ENCODE measurements around the gene CRLF2.
A peak's percentile ranks its signal among the peaks of the same experiment; 100 is the strongest.
"Not testable (repeated sequence)": the region's sequence is repeated elsewhere in the genome, so short reads cannot be mapped to it uniquely, and the experiment has no call there.

Gene CRLF2, protein sequence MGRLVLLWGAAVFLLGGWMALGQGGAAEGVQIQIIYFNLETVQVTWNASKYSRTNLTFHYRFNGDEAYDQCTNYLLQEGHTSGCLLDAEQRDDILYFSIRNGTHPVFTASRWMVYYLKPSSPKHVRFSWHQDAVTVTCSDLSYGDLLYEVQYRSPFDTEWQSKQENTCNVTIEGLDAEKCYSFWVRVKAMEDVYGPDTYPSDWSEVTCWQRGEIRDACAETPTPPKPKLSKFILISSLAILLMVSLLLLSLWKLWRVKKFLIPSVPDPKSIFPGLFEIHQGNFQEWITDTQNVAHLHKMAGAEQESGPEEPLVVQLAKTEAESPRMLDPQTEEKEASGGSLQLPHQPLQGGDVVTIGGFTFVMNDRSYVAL

DNA sequence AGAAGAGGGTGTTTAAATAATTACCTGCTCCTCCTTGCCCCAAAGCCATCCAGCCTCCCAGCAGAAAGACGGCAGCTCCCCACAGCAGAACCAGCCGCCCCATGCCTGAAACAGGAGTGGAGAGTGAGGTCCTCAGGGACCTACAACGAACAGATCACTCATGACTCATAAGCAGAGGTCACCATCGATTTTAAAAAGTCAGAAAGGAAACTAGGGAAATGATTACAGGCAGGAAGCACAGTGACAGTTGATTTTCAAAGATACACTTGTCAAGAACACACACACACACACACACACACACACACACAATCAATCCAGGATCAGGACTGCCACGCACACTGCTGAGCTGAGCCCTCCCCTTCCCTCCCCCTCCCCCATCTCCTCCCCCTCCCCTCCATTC lies at the start of gene CRLF2:
TSS of gene CRLF2 (minus strand) at position 118 of the 400 bp plus-strand sequence. CDS start at position 103, 15 bp downstream.
- H3K4me3 ChIP-seq (ENCODE audit: low read length in 2 of 2): no peak within 1 kb of the TSS
- H3K4me1 ChIP-seq (ENCODE audit: control insufficient read depth, insufficient read depth, low read length): no peaks in the 10 kb centered on the region
- H3K9me3 ChIP-seq (ENCODE audit: control insufficient read depth in 2 of 2, low read length in 2 of 2): no peaks in the 10 kb centered on the region
- no peaks in the 10 kb centered on the region for H3K36me3 ChIP-seq (ENCODE audit: control insufficient read depth in 2 of 2, insufficient read depth in 2 of 2, low read length in 2 of 2)
- no peak within 1 kb of the TSS for H3K9ac ChIP-seq (ENCODE audit: low read length in 2 of 2)
- no peak within 1 kb of the TSS for H3K27ac ChIP-seq (ENCODE audit: low read length)
- H3K27me3 ChIP-seq (ENCODE audit: control insufficient read depth in 1 of 2, insufficient read depth in 2 of 2, low read length in 2 of 2): no peaks in the 10 kb centered on the region

DNA sequence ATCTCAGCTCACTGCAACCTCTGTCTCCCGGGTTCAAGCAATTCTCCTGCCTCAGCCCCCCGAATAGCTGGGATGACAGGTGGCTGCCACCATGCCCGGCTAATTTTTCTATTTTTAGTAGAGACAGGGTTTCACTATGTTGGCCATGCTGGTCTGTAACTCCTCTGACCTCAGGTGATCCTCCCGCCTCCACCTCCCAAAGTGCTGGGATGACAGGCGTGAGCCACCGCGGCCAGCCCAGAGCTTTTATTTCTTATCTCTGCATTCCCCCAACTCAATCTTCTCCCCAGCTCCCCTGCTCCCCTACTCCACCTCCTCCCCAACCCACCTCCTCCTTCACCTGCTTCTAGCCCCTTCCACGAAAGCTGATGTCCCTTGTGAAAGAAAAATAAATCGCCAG lies 49.3 kb upstream of the CRLF2 start:
- H3K4me1 ChIP-seq (ENCODE audit: control insufficient read depth, insufficient read depth, low read length); H3K4me3 ChIP-seq (ENCODE audit: low read length in 2 of 2); H3K9ac ChIP-seq (ENCODE audit: low read length in 2 of 2); H3K36me3 ChIP-seq (ENCODE audit: control insufficient read depth in 2 of 2, insufficient read depth in 2 of 2, low read length in 2 of 2); H3K27me3 ChIP-seq (ENCODE audit: control insufficient read depth in 1 of 2, insufficient read depth in 2 of 2, low read length in 2 of 2); H3K9me3 ChIP-seq (ENCODE audit: control insufficient read depth in 2 of 2, low read length in 2 of 2); H3K27ac ChIP-seq (ENCODE audit: low read length): not testable (repeated sequence)

DNA sequence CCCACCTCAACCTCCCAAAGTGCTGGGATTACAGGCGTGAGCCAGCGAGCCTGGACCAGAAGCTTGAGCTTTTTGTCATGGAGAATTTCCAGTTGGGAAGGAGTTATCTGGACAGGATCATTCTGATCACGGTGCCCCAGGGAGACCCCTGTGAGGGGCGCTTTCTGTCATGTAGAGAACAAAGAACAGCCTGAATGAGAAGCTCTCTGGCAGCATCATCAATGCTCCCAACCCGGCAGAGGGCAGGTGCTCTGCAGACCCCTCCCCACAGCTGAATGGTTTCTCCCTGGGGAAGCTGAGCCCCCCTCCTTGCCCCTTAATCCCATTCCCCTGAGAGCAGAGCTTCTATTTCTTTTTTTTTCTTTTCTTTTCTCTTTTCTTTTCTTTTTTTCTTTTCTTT lies 48.8 kb upstream of the CRLF2 start:
- no peak overlapping the region for H3K27ac ChIP-seq (ENCODE audit: low read length)
- no peak overlapping the region for H3K4me3 ChIP-seq (ENCODE audit: low read length in 2 of 2)
- no peaks in the 10 kb centered on the region for H3K4me1 ChIP-seq (ENCODE audit: control insufficient read depth, insufficient read depth, low read length)
- peaks cover 0 to 3% of the 10 kb centered on the region in 2 donors for H3K9me3 ChIP-seq (ENCODE audit: control insufficient read depth in 2 of 2, low read length in 2 of 2)
- H3K36me3 ChIP-seq (ENCODE audit: control insufficient read depth in 2 of 2, insufficient read depth in 2 of 2, low read length in 2 of 2): no peaks in the 10 kb centered on the region
- no peak overlapping the region for H3K9ac ChIP-seq (ENCODE audit: low read length in 2 of 2)
- H3K27me3 ChIP-seq (ENCODE audit: control insufficient read depth in 1 of 2, insufficient read depth in 2 of 2, low read length in 2 of 2): no peaks in the 10 kb centered on the region

DNA sequence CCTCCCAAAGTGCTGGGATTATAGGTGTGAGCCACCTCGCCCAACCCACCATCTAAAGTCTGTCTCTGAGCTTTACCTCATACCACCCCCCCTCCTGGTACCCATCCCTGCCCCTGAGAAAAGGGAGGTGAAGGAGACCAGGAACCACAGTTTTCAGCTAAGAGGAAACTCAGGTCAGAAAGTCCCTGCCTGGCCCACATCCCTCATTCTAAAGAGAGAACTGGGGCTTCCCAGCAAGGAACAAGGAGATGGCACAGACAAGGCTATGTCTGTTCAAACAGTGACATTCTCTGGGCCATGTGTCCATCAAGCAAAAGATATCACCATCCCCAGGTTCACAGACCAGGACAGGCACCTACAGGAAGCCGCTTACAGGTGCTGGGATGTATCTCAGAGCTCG lies 40.4 kb upstream of the CRLF2 start:
- Histone ChIP-seq H3K36me3 (ENCODE audit: control insufficient read depth in 2 of 2, insufficient read depth in 2 of 2, low read length in 2 of 2) (no peaks in the 10 kb centered on the region), H3K27ac (ENCODE audit: low read length) (no peak overlapping the region), H3K9me3 (ENCODE audit: control insufficient read depth in 2 of 2, low read length in 2 of 2) (no peaks in the 10 kb centered on the region), H3K9ac (ENCODE audit: low read length in 2 of 2) (no peak overlapping the region), H3K4me3 (ENCODE audit: low read length in 2 of 2) (no peak overlapping the region), H3K27me3 (ENCODE audit: control insufficient read depth in 1 of 2, insufficient read depth in 2 of 2, low read length in 2 of 2) (peaks cover 7 to 9% of the 10 kb centered on the region in 2 donors), H3K4me1 (ENCODE audit: control insufficient read depth, insufficient read depth, low read length) (peaks cover 13% of the 10 kb centered on the region)

DNA sequence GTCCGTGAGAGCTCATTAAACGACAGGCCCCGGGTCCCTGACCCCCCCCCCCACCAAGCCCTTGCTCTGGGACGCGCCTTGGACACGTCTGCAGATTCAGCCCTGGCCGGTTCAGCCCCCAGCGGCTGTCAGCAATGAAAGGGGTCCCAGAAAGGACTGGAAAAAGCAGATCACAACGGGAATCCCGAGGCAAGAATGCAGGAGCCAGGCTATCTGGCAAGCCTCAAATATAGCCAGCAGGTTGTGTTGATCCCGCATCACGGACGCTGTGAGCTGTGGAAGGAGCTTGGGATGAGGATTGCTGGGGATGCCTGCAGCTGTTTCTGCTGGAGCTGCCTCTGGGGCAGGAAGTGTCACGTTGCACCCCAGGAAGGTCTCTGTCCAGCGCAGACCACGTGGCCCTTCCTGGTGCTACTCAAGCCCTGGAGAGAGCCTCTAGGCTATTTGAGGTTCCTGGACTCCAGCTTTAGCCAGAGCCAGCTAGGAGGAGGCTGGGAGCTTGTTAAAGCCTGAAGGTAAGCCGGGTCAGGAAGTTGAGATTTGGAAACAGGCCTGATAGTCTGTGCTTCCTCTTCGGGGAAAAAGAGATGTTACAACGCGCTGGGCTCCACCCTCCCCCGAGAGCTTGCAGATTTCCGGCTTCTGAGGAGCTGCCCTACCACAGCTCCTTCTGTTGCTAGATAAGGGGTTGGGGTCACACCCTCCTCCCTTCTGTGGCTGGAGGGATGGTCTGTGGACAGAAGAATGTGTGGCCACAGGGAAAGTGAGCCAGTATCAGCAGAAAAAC lies 36.8 kb upstream of the CRLF2 start:
- Histone ChIP-seq H3K4me1 (ENCODE audit: control insufficient read depth, insufficient read depth, low read length) (peaks cover 13% of the 10 kb centered on the region), H3K9me3 (ENCODE audit: control insufficient read depth in 2 of 2, low read length in 2 of 2) (no peaks in the 10 kb centered on the region), H3K27ac (ENCODE audit: low read length) (no peak overlapping the region), H3K9ac (ENCODE audit: low read length in 2 of 2) (peak overlapping the region in 1 of 2 donors; percentile 28), H3K4me3 (ENCODE audit: low read length in 2 of 2) (peak overlapping the region; percentile 46 to 61), H3K27me3 (ENCODE audit: control insufficient read depth in 1 of 2, insufficient read depth in 2 of 2, low read length in 2 of 2) (peaks cover 7 to 9% of the 10 kb centered on the region in 2 donors), H3K36me3 (ENCODE audit: control insufficient read depth in 2 of 2, insufficient read depth in 2 of 2, low read length in 2 of 2) (no peaks in the 10 kb centered on the region)

DNA sequence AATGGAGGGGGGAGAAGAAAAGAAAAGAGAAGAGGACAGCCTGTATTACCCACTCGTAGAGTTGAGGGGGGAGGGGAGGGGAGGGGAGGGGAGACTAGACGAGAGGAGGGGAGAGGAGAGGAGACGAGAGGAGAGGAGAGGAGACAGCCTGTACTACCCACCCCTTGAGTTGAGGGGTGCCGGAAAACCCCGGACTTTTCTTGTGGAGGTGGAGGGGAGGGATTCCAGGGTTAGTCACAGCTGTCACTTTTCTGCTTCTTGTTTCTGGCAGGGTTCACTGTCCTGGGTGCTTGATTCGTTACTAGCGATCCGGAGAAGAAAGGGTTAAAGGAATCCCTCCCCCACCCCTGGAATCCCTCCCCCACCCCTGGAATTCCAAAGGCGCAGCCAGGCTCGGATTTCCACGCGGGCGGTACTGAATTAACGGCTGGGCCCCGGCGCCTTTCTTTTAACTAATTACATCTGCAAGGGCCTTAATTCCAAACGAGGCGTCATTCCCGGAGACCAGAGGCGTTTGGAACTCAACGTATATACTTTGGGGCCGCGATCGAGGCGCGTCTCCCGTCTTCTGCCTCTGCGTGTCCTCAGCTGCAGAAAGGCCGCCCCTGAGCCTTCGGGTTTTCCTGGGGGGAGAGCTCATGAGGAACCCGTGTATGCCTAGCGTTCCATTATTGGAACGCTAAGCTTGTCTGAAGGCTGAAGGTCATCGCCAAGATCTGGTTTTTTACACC lies 36.0 kb upstream of the CRLF2 start:
- H3K27me3 ChIP-seq (ENCODE audit: control insufficient read depth in 1 of 2, insufficient read depth in 2 of 2, low read length in 2 of 2): peaks cover 7 to 9% of the 10 kb centered on the region in 2 donors
- no peak overlapping the region for H3K9ac ChIP-seq (ENCODE audit: low read length in 2 of 2)
- H3K9me3 ChIP-seq (ENCODE audit: control insufficient read depth in 2 of 2, low read length in 2 of 2): no peaks in the 10 kb centered on the region
- no peaks in the 10 kb centered on the region for H3K36me3 ChIP-seq (ENCODE audit: control insufficient read depth in 2 of 2, insufficient read depth in 2 of 2, low read length in 2 of 2)
- H3K4me1 ChIP-seq (ENCODE audit: control insufficient read depth, insufficient read depth, low read length): peaks cover 13% of the 10 kb centered on the region
- no peak overlapping the region for H3K27ac ChIP-seq (ENCODE audit: low read length)
- peak overlapping the region; percentile 46 to 61 for H3K4me3 ChIP-seq (ENCODE audit: low read length in 2 of 2)

DNA sequence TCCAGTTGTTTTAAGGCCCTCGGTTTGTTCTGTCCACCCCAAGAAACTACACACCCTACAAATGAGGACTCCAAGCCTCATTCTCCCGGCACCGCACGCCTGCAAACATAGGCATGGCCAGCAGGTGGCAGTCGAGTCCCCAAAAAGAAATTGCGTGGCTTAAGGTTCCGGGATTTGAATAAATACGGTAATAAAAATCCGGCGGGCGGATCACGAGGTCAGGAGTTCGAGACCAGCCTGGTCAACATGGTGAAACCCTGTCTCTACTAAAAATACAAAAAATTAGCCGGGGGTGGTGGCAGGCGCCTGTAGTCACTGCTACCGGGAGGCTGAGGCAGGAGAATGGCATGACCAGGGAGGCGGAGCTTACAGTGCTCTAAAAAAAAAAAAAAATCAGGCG lies 34.4 kb upstream of the CRLF2 start:
- no peak overlapping the region for H3K9ac ChIP-seq (ENCODE audit: low read length in 2 of 2)
- H3K4me1 ChIP-seq (ENCODE audit: control insufficient read depth, insufficient read depth, low read length): peaks cover 13% of the 10 kb centered on the region
- H3K27me3 ChIP-seq (ENCODE audit: control insufficient read depth in 1 of 2, insufficient read depth in 2 of 2, low read length in 2 of 2): peaks cover 7 to 9% of the 10 kb centered on the region in 2 donors
- no peak overlapping the region for H3K4me3 ChIP-seq (ENCODE audit: low read length in 2 of 2)
- H3K27ac ChIP-seq (ENCODE audit: low read length): no peak overlapping the region
- no peaks in the 10 kb centered on the region for H3K9me3 ChIP-seq (ENCODE audit: control insufficient read depth in 2 of 2, low read length in 2 of 2)
- H3K36me3 ChIP-seq (ENCODE audit: control insufficient read depth in 2 of 2, insufficient read depth in 2 of 2, low read length in 2 of 2): no peaks in the 10 kb centered on the region

DNA sequence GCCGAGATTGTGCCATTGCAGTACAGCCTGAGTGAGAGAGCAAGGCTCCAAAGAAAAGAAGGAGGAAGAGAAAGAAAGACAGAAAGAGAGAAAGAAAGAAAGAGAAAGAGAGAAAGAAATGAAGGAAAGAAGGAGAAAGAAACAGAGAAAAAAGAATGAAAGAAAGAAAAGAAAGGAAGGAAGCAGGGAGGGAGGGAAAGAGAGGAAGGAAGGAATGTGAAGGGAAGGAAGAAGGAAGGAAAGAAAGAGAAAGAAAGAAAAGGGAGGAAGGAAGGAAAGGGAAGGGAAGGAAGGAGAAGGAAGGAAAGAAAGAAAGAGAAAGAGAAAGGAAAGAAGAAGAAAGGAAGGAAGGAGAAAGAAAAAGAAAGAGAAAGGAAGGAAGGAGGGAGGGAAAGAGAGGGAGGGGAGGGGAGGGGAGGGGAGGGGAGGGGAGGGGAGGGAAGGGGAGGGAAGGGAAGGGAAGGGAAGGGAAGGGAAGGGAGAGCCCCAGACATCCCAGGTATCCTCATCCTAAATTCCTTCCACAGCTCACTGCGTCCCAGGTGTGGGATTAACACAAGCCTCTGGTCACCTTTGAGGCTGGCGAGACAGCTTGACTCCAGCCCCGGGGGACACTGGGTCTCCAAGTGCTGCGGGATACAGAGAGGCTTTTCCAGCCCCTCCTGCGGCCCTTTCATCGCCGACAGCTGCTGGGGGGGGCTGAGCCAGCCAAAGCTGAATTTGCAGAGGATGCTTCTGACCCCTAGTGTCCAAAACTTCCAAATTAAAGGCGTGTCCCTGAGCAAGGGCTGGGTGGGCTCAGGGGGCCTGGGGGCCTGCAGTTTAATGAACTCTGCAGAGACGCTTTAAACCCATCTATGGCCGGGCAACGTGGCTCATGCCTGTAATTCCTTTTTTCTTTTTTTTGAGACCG lies 32.0 kb upstream of the CRLF2 start:
- H3K27ac ChIP-seq (ENCODE audit: low read length): no peak overlapping the region
- H3K9me3 ChIP-seq (ENCODE audit: control insufficient read depth in 2 of 2, low read length in 2 of 2): no peaks in the 10 kb centered on the region
- H3K36me3 ChIP-seq (ENCODE audit: control insufficient read depth in 2 of 2, insufficient read depth in 2 of 2, low read length in 2 of 2): no peaks in the 10 kb centered on the region
- H3K4me1 ChIP-seq (ENCODE audit: control insufficient read depth, insufficient read depth, low read length): peaks cover 10% of the 10 kb centered on the region
- H3K27me3 ChIP-seq (ENCODE audit: control insufficient read depth in 1 of 2, insufficient read depth in 2 of 2, low read length in 2 of 2): peaks cover 2 to 8% of the 10 kb centered on the region in 2 donors
- no peak overlapping the region for H3K9ac ChIP-seq (ENCODE audit: low read length in 2 of 2)
- no peak overlapping the region for H3K4me3 ChIP-seq (ENCODE audit: low read length in 2 of 2)

DNA sequence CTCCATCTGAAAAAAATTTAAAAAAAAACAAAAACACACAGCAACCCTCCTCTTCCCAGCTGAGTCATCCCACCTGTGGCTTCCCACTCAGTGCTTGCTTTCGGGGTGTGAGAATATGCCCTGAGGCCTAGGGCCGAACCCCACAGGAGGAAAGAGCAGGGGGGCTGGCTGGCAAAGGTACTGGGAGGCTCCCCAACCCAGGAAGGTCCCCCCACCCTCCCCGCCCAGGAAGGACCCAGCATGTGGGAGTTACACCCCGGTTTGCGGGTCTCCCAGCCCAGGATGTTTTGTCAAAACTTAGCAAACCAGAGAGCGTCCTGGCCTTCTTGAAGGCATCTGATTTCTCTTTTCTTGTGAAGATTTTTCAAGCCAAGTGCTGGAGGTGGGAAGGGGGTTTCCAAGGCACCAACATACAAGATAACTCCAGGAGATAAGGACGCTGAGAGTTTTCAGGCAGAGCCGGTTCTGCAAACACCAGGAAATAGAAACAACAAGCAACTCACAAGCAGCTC lies 30.5 kb upstream of the CRLF2 start:
- no peaks in the 10 kb centered on the region for H3K27me3 ChIP-seq (ENCODE audit: control insufficient read depth in 1 of 2, insufficient read depth in 2 of 2, low read length in 2 of 2)
- H3K9me3 ChIP-seq (ENCODE audit: control insufficient read depth in 2 of 2, low read length in 2 of 2): no peaks in the 10 kb centered on the region
- no peaks in the 10 kb centered on the region for H3K36me3 ChIP-seq (ENCODE audit: control insufficient read depth in 2 of 2, insufficient read depth in 2 of 2, low read length in 2 of 2)
- no peak overlapping the region for H3K4me3 ChIP-seq (ENCODE audit: low read length in 2 of 2)
- no peak overlapping the region for H3K27ac ChIP-seq (ENCODE audit: low read length)
- no peak overlapping the region for H3K9ac ChIP-seq (ENCODE audit: low read length in 2 of 2)
- H3K4me1 ChIP-seq (ENCODE audit: control insufficient read depth, insufficient read depth, low read length): no peaks in the 10 kb centered on the region

DNA sequence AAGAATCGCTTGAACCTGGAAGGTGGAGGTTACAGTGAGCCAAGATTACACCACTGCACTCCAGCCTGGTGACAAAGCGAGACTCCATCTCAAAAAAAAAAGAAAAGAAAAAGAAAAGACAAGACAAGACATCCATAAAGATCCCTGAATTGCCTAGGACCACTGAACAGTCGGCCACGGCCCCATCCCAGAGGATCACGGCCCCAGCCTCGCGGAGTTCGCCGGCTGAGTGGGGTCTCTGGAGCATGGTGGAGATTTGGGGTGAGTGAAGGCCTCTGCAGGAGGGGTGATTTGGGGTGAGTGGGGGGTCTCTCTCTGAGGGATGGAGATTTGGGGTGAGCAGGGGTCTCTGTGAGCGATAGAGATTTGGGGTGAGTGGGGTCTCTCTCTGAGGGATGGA lies 28.1 kb upstream of the CRLF2 start:
- H3K27me3 ChIP-seq (ENCODE audit: control insufficient read depth in 1 of 2, insufficient read depth in 2 of 2, low read length in 2 of 2); H3K4me3 ChIP-seq (ENCODE audit: low read length in 2 of 2); H3K27ac ChIP-seq (ENCODE audit: low read length); H3K9ac ChIP-seq (ENCODE audit: low read length in 2 of 2); H3K4me1 ChIP-seq (ENCODE audit: control insufficient read depth, insufficient read depth, low read length); H3K9me3 ChIP-seq (ENCODE audit: control insufficient read depth in 2 of 2, low read length in 2 of 2); H3K36me3 ChIP-seq (ENCODE audit: control insufficient read depth in 2 of 2, insufficient read depth in 2 of 2, low read length in 2 of 2): not testable (repeated sequence)

Measured in stomach smooth muscle (tissue), 2 donors.